GM04503 (cell line): ENCODE data around the gene PROK2.

Source experiments
- DNase-seq: peaks from one replicate; pipeline ENCODE4 v3.0.0-alpha.2; 2012; ENCODE audit warnings: low read depth

Gene PROK2, protein sequence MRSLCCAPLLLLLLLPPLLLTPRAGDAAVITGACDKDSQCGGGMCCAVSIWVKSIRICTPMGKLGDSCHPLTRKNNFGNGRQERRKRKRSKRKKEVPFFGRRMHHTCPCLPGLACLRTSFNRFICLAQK

DNA sequence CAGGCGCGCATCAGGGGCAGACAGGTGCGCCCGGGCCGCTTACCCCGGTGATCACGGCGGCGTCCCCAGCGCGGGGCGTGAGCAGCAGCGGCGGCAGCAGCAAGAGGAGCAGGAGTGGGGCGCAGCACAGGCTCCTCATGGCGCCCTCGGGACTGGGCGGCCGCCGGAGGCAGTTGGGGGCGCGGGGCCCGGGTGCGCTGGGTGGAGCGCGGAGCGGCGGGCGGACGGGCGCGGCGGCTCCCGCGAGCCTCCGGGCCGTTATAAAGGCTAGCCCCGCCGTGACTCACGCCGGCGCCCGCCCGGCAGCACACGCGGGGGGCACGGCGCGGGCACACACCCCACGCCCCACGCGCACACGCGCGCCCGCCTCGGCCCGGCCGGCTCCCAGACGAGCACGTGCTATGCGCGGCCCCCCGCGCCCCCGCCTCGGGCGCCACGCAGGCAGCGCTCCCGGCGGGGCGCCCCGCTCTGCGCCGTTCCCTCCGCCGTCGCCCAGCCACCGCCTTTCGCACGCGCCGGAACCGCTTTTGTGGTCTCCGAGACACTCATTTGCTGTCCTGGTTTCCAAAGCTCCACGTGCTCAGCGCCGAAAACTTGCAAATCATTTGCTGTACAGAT, at the start of gene PROK2:
PROK2 (minus strand) TSS at position 235 of the 618 bp plus-strand sequence; CDS start at position 139, 96 bp downstream.
- no peak for DNase-seq

GRCh38 chr3:71831599-71831998, 46.7 kb upstream of the PROK2 start:
- DNase-seq: no peak

- no peak for DNase-seq
These were observed 40.8 kb upstream of the PROK2 start for GRCh38 chr3:71825551-71826283.

- no peak for DNase-seq
These were observed 36.2 kb upstream of the PROK2 start for GRCh38 chr3:71821116-71821515.

- no peak for DNase-seq
These were observed 32.3 kb upstream of the PROK2 start for GRCh38 chr3:71817262-71817661.

GRCh38 chr3:71816767-71817156, 31.8 kb upstream of the PROK2 start:
- DNase-seq: no peak

- DNase-seq: no peak
These were observed 30.6 kb upstream of the PROK2 start for GRCh38 chr3:71815340-71816067.

DNA sequence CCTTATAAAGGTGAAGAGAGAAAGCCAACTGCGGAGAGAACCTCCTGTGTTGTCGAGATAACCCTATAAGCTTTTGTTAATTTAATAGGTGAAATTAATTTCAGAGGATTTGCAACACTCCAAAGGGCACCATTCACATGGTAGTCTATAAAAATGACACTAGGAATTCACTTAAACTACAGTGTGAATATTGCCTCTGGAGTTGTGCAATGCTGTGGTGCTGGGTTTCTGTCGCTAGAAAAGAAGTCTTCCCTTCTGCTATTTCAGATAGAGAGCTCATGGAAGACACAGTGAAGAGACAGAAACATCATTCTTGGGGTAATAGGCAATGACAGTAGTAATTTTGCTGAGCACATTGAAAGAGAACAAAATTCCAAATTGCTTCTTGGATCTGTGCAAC, 28.8 kb upstream of the PROK2 start:
- no peak for DNase-seq

GRCh38 chr3:71813073-71813472, 28.1 kb upstream of the PROK2 start:
- no peak for DNase-seq

GRCh38 chr3:71810056-71810455, 25.1 kb upstream of the PROK2 start:
- DNase-seq: no peak

GRCh38 chr3:71809321-71810026, 24.5 kb upstream of the PROK2 start:
- no peak for DNase-seq

- DNase-seq: no peak
These were observed 21.8 kb upstream of the PROK2 start for GRCh38 chr3:71806736-71807135.

GRCh38 chr3:71805691-71806090, 20.7 kb upstream of the PROK2 start:
- DNase-seq: no peak

DNA sequence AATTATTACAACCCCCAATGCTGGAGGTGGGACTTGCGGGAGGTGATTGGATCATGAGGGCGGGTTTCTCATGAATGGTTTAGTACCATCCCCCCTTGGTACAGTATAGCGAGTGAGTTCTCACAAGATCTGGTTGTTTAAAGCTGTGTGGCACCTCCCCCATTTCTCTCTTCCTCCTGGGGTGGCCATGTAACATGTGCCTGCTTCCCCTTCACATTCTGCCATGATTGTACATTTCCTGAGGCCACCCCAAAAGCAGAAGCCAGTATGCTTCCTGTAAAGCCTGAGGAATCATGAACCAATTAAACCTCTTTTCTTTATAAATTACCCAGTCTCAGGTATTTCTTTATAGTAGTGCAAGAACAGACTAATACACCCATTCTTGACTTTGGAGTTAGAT, 20.3 kb upstream of the PROK2 start:
- DNase-seq: no peak

- DNase-seq: no peak
These were observed 18.3 kb upstream of the PROK2 start for GRCh38 chr3:71803248-71803647.

DNA sequence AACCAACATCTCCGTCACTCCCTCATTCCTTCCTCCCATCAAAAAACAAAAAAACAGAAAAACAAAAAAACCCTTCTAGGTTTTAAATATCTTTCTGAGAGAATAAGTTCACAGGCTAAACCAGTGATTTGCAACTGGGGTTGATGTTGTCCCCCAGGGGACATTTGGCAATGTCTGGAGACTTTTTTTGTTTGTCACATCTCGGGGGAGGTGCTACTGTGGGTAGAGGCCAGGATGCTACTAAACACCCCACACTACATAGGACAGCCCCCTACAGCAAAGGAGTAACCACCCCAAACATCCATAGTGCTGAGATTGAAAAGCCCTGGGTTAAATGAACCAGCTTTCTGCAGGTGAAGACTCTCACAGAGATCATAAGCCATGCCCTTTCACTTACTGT, 17.0 kb upstream of the PROK2 start:
- DNase-seq: no peak

- DNase-seq: no peak
These were observed 15.1 kb upstream of the PROK2 start for GRCh38 chr3:71800023-71800422.

DNA sequence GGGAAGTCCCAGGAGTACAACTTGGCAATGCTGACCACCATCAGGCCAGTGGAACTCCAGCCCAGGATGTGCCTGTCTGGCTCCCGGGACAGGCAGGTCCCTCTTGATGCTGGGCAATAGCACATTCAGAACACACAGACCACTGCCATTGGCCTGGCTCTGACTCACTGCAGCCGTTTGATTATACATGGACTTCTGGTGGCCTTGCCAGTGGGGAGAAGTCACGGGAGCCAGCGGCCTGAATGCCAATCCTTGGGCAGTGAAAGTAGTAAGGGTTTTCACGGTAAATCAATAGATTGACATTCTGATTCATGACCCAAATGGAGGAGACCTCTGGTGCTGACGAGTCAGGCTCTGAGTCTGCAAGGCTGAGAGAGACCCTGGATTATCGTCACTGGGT, 12.5 kb upstream of the PROK2 start:
- no peak for DNase-seq

DNA sequence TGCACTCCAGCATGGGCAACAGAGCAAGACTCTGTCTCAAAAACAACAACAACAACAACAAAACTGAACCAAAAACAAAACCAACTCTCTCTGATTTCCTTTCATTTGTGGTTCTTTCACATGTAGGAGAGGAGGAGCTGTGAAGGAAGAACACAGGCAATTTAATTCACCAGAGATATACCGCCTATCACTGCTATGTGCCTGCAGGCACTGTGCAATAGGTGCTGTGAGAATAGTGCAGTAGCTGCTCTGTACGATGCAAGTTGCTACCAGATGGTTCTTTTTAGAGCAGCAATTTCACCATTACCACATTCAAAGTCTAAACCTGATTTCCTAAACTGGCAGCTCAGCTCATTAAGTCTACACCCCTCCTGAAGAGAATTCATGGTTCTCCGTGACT, 11.3 kb upstream of the PROK2 start:
- no peak for DNase-seq

- DNase-seq: no peak
These were observed 6.7 kb upstream of the PROK2 start for GRCh38 chr3:71791634-71792033.

DNA sequence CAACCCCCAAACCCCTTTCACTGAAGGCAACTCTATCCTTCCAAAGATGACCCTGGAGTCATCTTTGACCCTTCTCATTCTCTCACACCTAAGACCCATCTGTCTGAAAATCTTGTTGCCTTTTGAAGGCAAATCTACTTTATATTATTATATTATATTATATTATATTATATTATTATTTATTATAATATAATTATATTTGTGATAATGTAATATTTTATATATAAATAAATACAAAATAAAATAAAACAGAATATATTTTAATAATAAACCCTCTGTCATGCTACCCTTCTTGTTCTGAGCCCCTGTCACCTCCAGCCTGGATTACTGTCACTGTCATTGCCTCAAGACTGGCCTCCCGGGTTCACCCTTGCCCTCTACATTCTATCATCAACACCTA, 5.0 kb upstream of the PROK2 start:
- DNase-seq: no peak

- no peak for DNase-seq
These were observed 3.0 kb upstream of the PROK2 start for GRCh38 chr3:71787851-71788405.
